ENCODE results near the gene RSPH6A. TPM values are rescaled to one million over a fixed set of nuclear protein-coding genes. Genes with fewer than 3 reads are reported as not detected.
A peak's percentile ranks its signal among the peaks of the same experiment; 100 is the strongest.

RSPH6A gene
- total and polyA plus RNA-seq, 12 donors: 0.09 to 0.15 TPM; not detected in 10

GRCh38 chr19:45784096-45784495 is 31.0 kb downstream of the RSPH6A start:
- ATAC-seq (no peak), DNase-seq (no peak)
- Histone ChIP-seq H3K36me3 (peaks cover 0 to 50% (median 15%) of the 10 kb centered on the region in 9 donors), H3K27me3 (peaks cover 0 to 100% (median 0%) of the 10 kb centered on the region in 7 donors), H3K9me3 (no peaks in the 10 kb centered on the region), H3K4me3 (no peak overlapping the region), H3K4me1 (peaks cover 26 to 87% (median 58%) of the 10 kb centered on the region in 9 donors), H3K27ac (peak overlapping the region; percentile 79 to 96 (median 91))
- WGBS, 2 donors: 67 to 82% methylated on average over 4 of the region's 4 CpGs
- no peak for TF ChIP-seq CTCF (IDR thresholded peaks at IDR 0.05)
- intact Hi-C loops (cut with DNase I): no loop called here

DNA sequence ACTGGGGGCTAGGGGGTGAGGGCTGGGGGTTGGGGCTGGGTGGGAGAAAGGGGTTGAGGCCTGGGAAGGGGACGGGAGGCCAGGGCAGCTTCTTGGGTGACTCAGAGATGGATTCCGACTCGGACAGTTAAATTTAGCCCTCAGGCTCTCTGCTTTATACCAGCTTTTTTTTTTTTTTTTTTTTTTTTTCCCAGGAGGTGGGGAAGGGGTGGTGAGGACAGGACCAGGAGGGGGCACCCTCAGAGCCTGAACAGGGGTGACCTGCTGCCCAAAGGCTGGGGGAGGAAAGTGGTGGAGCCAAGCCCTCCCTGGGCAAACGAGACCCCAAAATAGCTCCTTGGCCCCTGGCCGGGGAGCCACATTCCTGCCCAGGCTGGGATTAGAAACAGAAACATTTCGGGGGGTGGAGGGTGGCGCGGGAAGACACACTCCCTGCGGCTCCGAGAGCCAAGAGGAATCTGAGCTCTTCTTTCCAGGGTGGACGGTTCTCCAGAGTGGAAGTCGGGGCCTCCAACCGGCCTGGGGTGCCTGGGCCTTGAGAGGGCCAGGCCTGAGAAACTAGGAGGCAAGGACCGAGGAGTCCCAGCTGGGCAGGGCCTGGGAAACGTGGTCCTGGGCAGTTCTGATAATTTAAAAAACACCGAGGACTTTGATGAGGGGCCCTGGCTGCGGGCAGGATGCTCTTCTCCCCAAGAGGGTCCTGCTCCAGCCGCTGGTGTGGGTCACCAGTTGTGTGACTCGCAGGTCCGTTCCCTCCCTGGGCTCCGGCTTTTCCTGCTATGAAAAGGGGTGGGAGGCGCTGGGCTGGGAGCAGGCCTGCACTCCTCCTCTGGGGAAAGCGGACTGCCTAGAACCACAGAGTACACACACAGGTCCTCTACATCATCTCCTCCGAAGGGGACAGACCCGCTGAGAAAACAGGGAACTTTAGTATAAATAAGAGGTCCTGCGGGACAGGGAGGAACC is 32.0 kb downstream of the RSPH6A start:
- Histone ChIP-seq H3K27ac (peak overlapping the region; percentile 79 to 96 (median 91)), H3K9me3 (no peaks in the 10 kb centered on the region), H3K4me1 (peaks cover 26 to 83% (median 56%) of the 10 kb centered on the region in 9 donors), H3K4me3 (peak overlapping the region in 9 of 10 donors; percentile 49 to 87 (median 70)), H3K36me3 (peaks cover 0 to 50% (median 20%) of the 10 kb centered on the region in 9 donors), H3K27me3 (peaks cover 0 to 100% (median 0%) of the 10 kb centered on the region in 7 donors)
- peak in 4 of 9 donors; percentile 12 to 38 (median 24) for TF ChIP-seq CTCF (IDR thresholded peaks at IDR 0.05)
- intact Hi-C loops (cut with DNase I): no loop called here
- DNase-seq: peak; percentile 82 to 84
- WGBS, 2 donors: 22 to 36% methylated on average over 26 of the region's 26 CpGs
- peak; percentile 51 to 85 (median 74) for ATAC-seq

- H3K4me1 ChIP-seq: peaks cover 26 to 77% (median 56%) of the 10 kb centered on the region in 9 donors
- no peaks in the 10 kb centered on the region for H3K9me3 ChIP-seq
- intact Hi-C loops (cut with DNase I): no loop called here
- peaks cover 0 to 50% (median 29%) of the 10 kb centered on the region in 9 donors for H3K36me3 ChIP-seq
- ATAC-seq (peak; percentile 46 to 86 (median 77)), DNase-seq (peak; percentile 73 to 76)
- peak within 1 kb of the TSS; percentile 49 to 87 (median 69) for H3K4me3 ChIP-seq
- no peak for TF ChIP-seq CTCF (IDR thresholded peaks at IDR 0.05)
- 12 to 13% methylated on average over 17 to 18 of the region's 18 CpGs for WGBS, 2 donors
- H3K27me3 ChIP-seq: peaks cover 0 to 100% (median 0%) of the 10 kb centered on the region in 7 donors
- H3K27ac ChIP-seq: peak within 1 kb of the TSS; percentile 79 to 96 (median 91)
Observed at GRCh38 chr19:45782162-45782691, 32.9 kb downstream of the RSPH6A start, which contains the start of gene DMPK. DMPK (minus strand) TSS chr19:45782490; CDS start chr19:45782352, 138 bp downstream.
